Activated CD8-positive, alpha-beta T cell treated with anti-CD3 and anti-CD28 coated beads for 36 hours (primary cell): ENCODE data around the gene LEFTY1. TPM values are rescaled to one million over a fixed set of nuclear protein-coding genes. Genes with fewer than 3 reads are reported as not detected.

ENCODE experiments used
- ATAC-seq: fragments of 200-7000 bp; cut with Tn5 transposase; one replicate; pipeline ENCODE4 v1.10.0; 2021; ENCODE audit warnings: mild to moderate bottlenecking, moderate library complexity
- CTCF ChIA-PET: fragments of 350-600 bp; sonication (Branson Sonifier 250); formaldehyde crosslinking; loops from one replicate; lab custom pipeline; 2021; ENCODE audit warnings: antibody characterized with exemption; lab: Charles Lee
- POLR2A ChIA-PET: fragments of 350-600 bp; sonication (Branson Sonifier 250); formaldehyde crosslinking; loops from one replicate; lab custom pipeline; 2021; ENCODE audit warnings: antibody characterized with exemption; lab: Charles Lee
- DNase-seq: peaks from one replicate; pipeline ENCODE4 v3.0.0-alpha.2; 2020
- H3K27ac Mint-ChIP-seq: one replicate; pipeline ENCODE4 v1.8.0; 2021; ENCODE audit warnings: mild to moderate bottlenecking, mixed read lengths
- H3K27me3 Mint-ChIP-seq: one replicate; pipeline ENCODE4 v1.8.0; 2021; ENCODE audit warnings: mixed read lengths
- H3K36me3 Mint-ChIP-seq: one replicate; pipeline ENCODE4 v1.8.0; 2021; ENCODE audit warnings: low read depth, mixed read lengths
- H3K4me1 Mint-ChIP-seq: one replicate; pipeline ENCODE4 v1.8.0; 2021; ENCODE audit warnings: low read depth, mixed read lengths
- H3K4me3 Mint-ChIP-seq: one replicate; pipeline ENCODE4 v1.8.0; 2021; ENCODE audit warnings: mild to moderate bottlenecking, moderate library complexity, mixed read lengths
- H3K9me3 Mint-ChIP-seq: one replicate; pipeline ENCODE4 v1.8.0; 2021; ENCODE audit warnings: mixed read lengths
- intact Hi-C: fragments of 100-400 bp; cut with micrococcal nuclease; formaldehyde crosslinking; loops from one replicate; pipeline ENCODE4 v1.10.0; 2022
- total RNA-seq, 2 experiments: library from RNA; stranded (reverse); gene quantifications; one replicate each; pipeline ENCODE4 v1.2.3, GENCODE V29; 2021
- TF ChIP-seq, protein P1 (sequence below): fragments of 200-600 bp; IDR thresholded peaks from one replicate; pipeline ENCODE4 v1.8.0; 2022; ENCODE audit warnings: antibody characterized with exemption, mild to moderate bottlenecking

The LEFTY1 gene
- total RNA-seq, 2 experiments from 2014 or later = 0.16 to 0.83 TPM

DNA sequence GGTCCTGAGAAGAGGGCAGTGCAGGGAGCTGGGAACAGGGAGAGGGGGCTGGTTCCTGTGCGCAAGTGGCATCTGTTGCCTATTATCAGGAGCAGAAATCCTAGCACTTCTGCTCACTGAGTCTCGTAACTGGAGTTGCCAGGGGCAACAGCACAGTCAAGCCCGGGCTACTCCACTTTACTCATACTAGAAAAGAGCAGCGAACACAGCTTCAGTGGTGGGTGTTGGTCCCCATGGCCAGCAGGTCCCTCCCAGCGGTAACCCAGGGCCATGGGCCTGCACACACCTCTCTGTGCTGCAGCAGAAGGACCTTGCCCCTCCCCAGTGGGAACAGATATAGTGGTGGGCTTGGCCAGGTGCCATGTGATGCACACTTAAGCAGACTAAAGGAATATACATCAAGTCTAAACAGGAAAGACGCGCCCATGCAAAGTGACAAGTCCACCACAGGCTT is 26.6 kb upstream of the LEFTY1 start:
- no peak for DNase-seq
- no peak for ATAC-seq
- intact Hi-C loops = no loop called here
- no peak overlapping the region for H3K27ac Mint-ChIP-seq
- H3K4me3 Mint-ChIP-seq = no peak overlapping the region
- no peaks in the 10 kb centered on the region for H3K27me3 Mint-ChIP-seq
- TF ChIP-seq, protein P1, sequence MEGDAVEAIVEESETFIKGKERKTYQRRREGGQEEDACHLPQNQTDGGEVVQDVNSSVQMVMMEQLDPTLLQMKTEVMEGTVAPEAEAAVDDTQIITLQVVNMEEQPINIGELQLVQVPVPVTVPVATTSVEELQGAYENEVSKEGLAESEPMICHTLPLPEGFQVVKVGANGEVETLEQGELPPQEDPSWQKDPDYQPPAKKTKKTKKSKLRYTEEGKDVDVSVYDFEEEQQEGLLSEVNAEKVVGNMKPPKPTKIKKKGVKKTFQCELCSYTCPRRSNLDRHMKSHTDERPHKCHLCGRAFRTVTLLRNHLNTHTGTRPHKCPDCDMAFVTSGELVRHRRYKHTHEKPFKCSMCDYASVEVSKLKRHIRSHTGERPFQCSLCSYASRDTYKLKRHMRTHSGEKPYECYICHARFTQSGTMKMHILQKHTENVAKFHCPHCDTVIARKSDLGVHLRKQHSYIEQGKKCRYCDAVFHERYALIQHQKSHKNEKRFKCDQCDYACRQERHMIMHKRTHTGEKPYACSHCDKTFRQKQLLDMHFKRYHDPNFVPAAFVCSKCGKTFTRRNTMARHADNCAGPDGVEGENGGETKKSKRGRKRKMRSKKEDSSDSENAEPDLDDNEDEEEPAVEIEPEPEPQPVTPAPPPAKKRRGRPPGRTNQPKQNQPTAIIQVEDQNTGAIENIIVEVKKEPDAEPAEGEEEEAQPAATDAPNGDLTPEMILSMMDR = no peak
- H3K4me1 Mint-ChIP-seq = peaks cover 19% of the 10 kb centered on the region
- POLR2A ChIA-PET = interaction anchor here (1.0 kb wide), 1 partner anchor 10 kb away, joined by 4 read pairs; no protein-coding TSS in a partner anchor
- CTCF ChIA-PET = no interaction called here
- H3K36me3 Mint-ChIP-seq = peaks cover 34% of the 10 kb centered on the region
- H3K9me3 Mint-ChIP-seq = no peaks in the 10 kb centered on the region

DNA sequence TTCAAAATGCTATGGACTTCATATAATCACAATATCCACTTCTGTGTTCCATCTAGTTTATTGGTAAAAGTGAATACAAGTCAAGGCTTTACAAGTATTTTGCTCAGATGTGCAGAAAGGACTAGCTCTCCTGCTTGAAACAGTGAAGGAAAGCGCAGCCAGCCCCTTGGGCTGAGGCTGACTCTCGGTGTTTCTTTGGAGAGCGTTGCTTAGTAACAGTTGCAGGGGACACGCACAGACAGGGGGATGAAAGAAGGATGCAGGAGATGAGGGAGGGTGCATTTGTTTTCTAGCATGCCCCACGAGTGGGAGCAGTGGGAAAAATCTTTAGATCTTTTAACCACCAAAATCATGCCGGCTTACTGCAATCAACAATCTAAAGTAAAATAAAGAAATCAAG is 26.0 kb upstream of the LEFTY1 start:
- ChIA-PET POLR2A (interaction anchor here (1.0 kb wide), 1 partner anchor 10 kb away, joined by 4 read pairs; no protein-coding TSS in a partner anchor), CTCF (interaction anchor here (1.3 kb wide), 1 partner anchor 11 kb away, joined by 4 read pairs; no protein-coding TSS in a partner anchor)
- Mint-ChIP-seq H3K4me3 (no peak overlapping the region), H3K27me3 (no peaks in the 10 kb centered on the region), H3K4me1 (peaks cover 19% of the 10 kb centered on the region), H3K9me3 (no peaks in the 10 kb centered on the region), H3K36me3 (peaks cover 28% of the 10 kb centered on the region), H3K27ac (no peak overlapping the region)
- intact Hi-C loops = loop anchor here (5.0 kb wide), 3 partner anchors 48 to 438 kb away; partner anchors contain the start of gene SRP9
- ATAC-seq (no peak), DNase-seq (no peak)
- TF ChIP-seq, protein P1 = no peak

DNA sequence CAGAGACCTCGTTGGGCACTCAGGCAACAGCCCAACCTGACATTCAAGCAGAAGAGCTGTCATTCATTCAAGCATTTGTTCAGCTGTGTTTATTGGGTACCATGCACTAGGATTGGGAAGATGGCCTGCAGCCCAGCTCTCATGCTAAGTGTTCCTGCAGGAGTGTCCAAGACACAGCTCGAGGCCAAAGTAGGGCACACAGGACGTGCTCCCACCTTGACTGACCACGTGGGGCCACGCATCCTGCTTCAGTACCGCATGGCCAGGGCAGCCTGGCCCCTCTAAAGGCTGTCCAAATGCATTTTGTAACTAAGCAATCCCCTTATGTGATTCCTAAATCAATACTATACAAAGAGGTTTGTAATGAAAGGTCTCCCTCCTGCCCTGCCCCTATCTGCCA is 25.4 kb upstream of the LEFTY1 start:
- ATAC-seq = no peak
- no peak for DNase-seq
- Mint-ChIP-seq H3K27ac (no peak overlapping the region), H3K4me3 (no peak overlapping the region), H3K4me1 (peaks cover 20% of the 10 kb centered on the region), H3K9me3 (no peaks in the 10 kb centered on the region), H3K27me3 (no peaks in the 10 kb centered on the region), H3K36me3 (peaks cover 24% of the 10 kb centered on the region)
- CTCF ChIA-PET = interaction anchor here (0.7 to 1.3 kb wide), 3 partner anchors 10 to 137 kb away, joined by 3 to 4 read pairs (median 3); partner anchors contain the start of gene SRP9
- intact Hi-C loops = loop anchor here (5.0 kb wide), 3 partner anchors 47 to 437 kb away; partner anchors contain the start of gene SRP9
- TF ChIP-seq, protein P1 = no peak
- POLR2A ChIA-PET = no interaction called here

DNA sequence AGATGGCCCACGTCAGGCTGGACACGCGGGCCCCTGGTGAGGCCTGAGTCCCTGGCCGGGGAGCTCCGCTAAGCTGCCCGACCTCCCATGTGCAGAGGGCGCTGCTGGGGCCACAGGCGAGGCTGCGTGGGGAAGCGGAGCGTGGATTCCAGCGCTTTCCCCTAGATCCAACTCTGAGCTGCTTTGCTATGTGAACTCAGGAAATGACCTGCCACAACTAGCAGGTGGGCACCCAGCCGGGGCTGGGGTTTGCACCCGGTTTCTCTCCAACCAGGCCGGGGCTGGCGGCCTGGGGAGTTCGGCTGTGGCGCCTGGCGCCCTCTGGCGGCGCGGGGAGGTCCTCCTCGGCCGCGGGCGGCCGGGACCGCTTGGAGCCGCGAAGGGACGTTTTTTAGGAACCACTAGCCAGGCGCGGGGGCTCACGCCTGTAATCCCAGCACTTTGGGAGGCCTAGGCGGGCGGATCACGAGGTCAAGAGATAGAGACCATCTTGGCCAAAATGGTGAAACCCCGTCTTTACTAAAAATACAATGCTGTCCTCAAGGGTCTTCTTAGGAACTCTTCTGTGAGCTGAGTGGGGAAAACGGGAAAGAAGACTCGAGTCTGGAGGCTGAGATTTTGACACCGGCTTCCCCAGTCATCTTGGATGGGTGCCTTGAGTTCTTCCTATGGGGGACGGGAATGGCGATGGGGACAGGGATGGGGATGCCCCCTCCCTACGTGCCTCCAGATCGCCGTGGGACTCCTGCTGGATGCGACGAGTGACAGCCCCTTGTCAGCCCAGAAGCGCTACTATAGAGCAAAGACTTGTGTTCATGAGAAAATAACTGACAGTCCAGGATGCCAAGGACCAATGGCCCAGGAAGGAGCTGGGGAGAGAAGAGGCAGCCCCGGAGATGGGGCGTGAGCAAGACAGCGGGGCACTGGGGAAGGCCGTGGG is 22.5 kb upstream of the LEFTY1 start:
- Mint-ChIP-seq H3K4me3 (no peak overlapping the region), H3K9me3 (no peaks in the 10 kb centered on the region), H3K36me3 (peaks cover 1% of the 10 kb centered on the region), H3K27me3 (no peaks in the 10 kb centered on the region), H3K4me1 (peaks cover 17% of the 10 kb centered on the region), H3K27ac (no peak overlapping the region)
- DNase-seq (peak; percentile 78), ATAC-seq (peak; percentile 94)
- intact Hi-C loops = loop anchor here (5.0 kb wide), 3 partner anchors 44 to 434 kb away; partner anchors contain the start of gene SRP9
- TF ChIP-seq, protein P1 = peak; percentile 93
- ChIA-PET POLR2A (interaction anchor here (0.8 to 1.3 kb wide), 5 partner anchors 12 to 142 kb away, joined by 3 to 5 read pairs (median 3); partner anchors contain the start of genes PYCR2 and SRP9), CTCF (interaction anchor here (0.6 to 3.4 kb wide), 36 partner anchors 9 to 508 kb away, joined by 3 to 37 read pairs (median 4); partner anchors contain the start of genes LEFTY1, PYCR2, SRP9 and TMEM63A)
